Neural cell (in vitro differentiated cells): Measurements from ENCODE around the gene NGFR. TPM values are rescaled to one million over a fixed set of nuclear protein-coding genes. Genes with fewer than 3 reads are reported as not detected.

Experiments used
- H2AFZ ChIP-seq: fragments of 200-600, 300-800 bp; sonication (generic), shearing (Covaris generic); 2 replicates; pipeline ENCODE4 v1.6.0; 2014; ENCODE audit warnings: low read depth, mild to moderate bottlenecking, antibody characterized with exemption, low read length, moderate library complexity
- H3F3A ChIP-seq: fragments of 200-600 bp; shearing (Covaris generic); 2 replicates; pipeline ENCODE4 v1.6.1; 2016; ENCODE audit warnings: mild to moderate bottlenecking, moderate library complexity, mixed read lengths, antibody characterized with exemption, low read length; ENCODE audit not compliant: insufficient read depth, poor library complexity, severe bottlenecking
- H3K27ac ChIP-seq: fragments of 200-600, 300-800 bp; sonication (generic), shearing (Covaris generic); 2 replicates; pipeline ENCODE4 v1.5.1; 2014; ENCODE audit warnings: mild to moderate bottlenecking, low read length, moderate library complexity
- H3K27me3 ChIP-seq: fragments of 300-800, 200-600 bp; sonication (generic), shearing (Covaris generic); 2 replicates; pipeline ENCODE4 v1.6.0; 2014; ENCODE audit warnings: mild to moderate bottlenecking, low read depth, low read length, moderate library complexity; ENCODE audit not compliant: insufficient read depth
- H3K36me3 ChIP-seq: fragments of 300-800, 200-600 bp; sonication (generic), shearing (Covaris generic); 2 replicates; pipeline ENCODE4 v1.5.1; 2014; ENCODE audit warnings: mild to moderate bottlenecking, antibody characterized with exemption, low read length, moderate library complexity; ENCODE audit not compliant: insufficient read depth
- H3K4me2 ChIP-seq: fragments of 300-800, 200-600 bp; sonication (generic), shearing (Covaris generic); 2 replicates; pipeline ENCODE4 v1.6.0; 2014; ENCODE audit warnings: mild to moderate bottlenecking, low read length
- H3K4me3 ChIP-seq: fragments of 300-800, 200-600 bp; sonication (generic), shearing (Covaris generic); 2 replicates; pipeline ENCODE4 v1.5.1; 2014; ENCODE audit warnings: mild to moderate bottlenecking, low read length, moderate library complexity
- H3K79me2 ChIP-seq: fragments of 200-600 bp; shearing (Covaris generic); replicated peaks from 2 replicates; pipeline ENCODE4 v1.6.0; 2014; ENCODE audit warnings: mild to moderate bottlenecking, low read length, moderate library complexity; ENCODE audit not compliant: insufficient read depth
- H3K9ac ChIP-seq: fragments of 300-800, 200-600 bp; sonication (generic), shearing (Covaris generic); 2 replicates; pipeline ENCODE4 v1.6.1; 2016; ENCODE audit warnings: mild to moderate bottlenecking, low read length, mixed read lengths
- H3K9me2 ChIP-seq: fragments of 200-600 bp; shearing (Covaris generic); 2 replicates; pipeline ENCODE4 v1.6.1; 2016; ENCODE audit warnings: mild to moderate bottlenecking, low read length, mixed read lengths; ENCODE audit not compliant: insufficient read depth
- H3K9me3 ChIP-seq: fragments of 200-600, 300-800 bp; sonication (generic), shearing (Covaris generic); 2 replicates; pipeline ENCODE4 v1.6.1; 2016; ENCODE audit warnings: mild to moderate bottlenecking, mixed run types, low read length, moderate library complexity, mixed read lengths
- H4K20me1 ChIP-seq: fragments of 200-600 bp; shearing (Covaris generic); 2 replicates; pipeline ENCODE4 v1.6.1; 2016; ENCODE audit warnings: mild to moderate bottlenecking, mixed run types; ENCODE audit not compliant: insufficient read depth
- CTCF ChIP-seq: fragments of 450-650 bp; IDR thresholded peaks from 2 replicates; pipeline ENCODE4 v1.5.1; 2014; ENCODE audit warnings: antibody characterized with exemption, mild to moderate bottlenecking, moderate library complexity; ENCODE audit not compliant: poor library complexity, severe bottlenecking
- EP300 ChIP-seq: fragments of 450-650 bp; conservative IDR thresholded peaks from 2 replicates; pipeline ENCODE4 v1.6.1; 2014; ENCODE audit warnings: antibody characterized with exemption, mild to moderate bottlenecking, moderate library complexity; ENCODE audit not compliant: poor library complexity, severe bottlenecking
- EZH2 ChIP-seq: fragments of 200-600, 300-800 bp; shearing (Covaris generic), sonication (generic); IDR thresholded peaks from 2 replicates; pipeline ENCODE4 v1.6.1; 2014; ENCODE audit warnings: antibody characterized with exemption, low read length, borderline replicate concordance, mild to moderate bottlenecking; ENCODE audit not compliant: insufficient read depth, poor library complexity, severe bottlenecking
- MXI1 ChIP-seq: fragments of 450-650 bp; conservative IDR thresholded peaks from 2 replicates; pipeline ENCODE4 v1.6.1; 2014; ENCODE audit warnings: antibody characterized with exemption, mild to moderate bottlenecking; ENCODE audit not compliant: poor library complexity, severe bottlenecking
- POLR2AphosphoS5 ChIP-seq: IDR thresholded peaks from 2 replicates; pipeline ENCODE4 v1.6.1; 2012
- RAD21 ChIP-seq: fragments of 450-650 bp; conservative IDR thresholded peaks from 2 replicates; pipeline ENCODE4 v1.6.1; 2014; ENCODE audit warnings: antibody characterized with exemption, mild to moderate bottlenecking, moderate library complexity
- REST ChIP-seq: IDR thresholded peaks from 2 replicates; pipeline ENCODE4 v1.6.1; 2012; ENCODE audit warnings: borderline replicate concordance
- polyA plus RNA-seq: library from polyadenylated mRNA; depleted of rRNA; stranded (reverse); fragments of >200 nt; gene quantifications from 2 replicates; pipeline ENCODE4 v1.2.3, GENCODE V29; 2014

The NGFR gene
- polyA plus RNA-seq, 1 donor from 2014 or later = 3.6 TPM

- no peak for TF ChIP-seq REST
- no peak for TF ChIP-seq EZH2
- no peak for TF ChIP-seq POLR2AphosphoS5
Observed at GRCh38 chr17:49518346-49519078, 23.4 kb downstream of the NGFR start (continued).

GRCh38 chr17:49519781-49520180 is 24.7 kb downstream of the NGFR start:
- Histone ChIP-seq H2AFZ (no peak overlapping the region), H3K9me2 (no peaks in the 10 kb centered on the region), H3K9ac (no peak overlapping the region), H3K79me2 (no peaks in the 10 kb centered on the region), H3K27ac (no peak overlapping the region), H3K9me3 (no peaks in the 10 kb centered on the region), H4K20me1 (no peaks in the 10 kb centered on the region), H3K4me3 (no peak overlapping the region), H3K27me3 (no peaks in the 10 kb centered on the region), H3K36me3 (no peaks in the 10 kb centered on the region), H3F3A (no peaks in the 10 kb centered on the region), H3K4me2 (no peak overlapping the region)
- TF ChIP-seq CTCF (no peak), REST (no peak), EP300 (no peak), EZH2 (no peak), RAD21 (no peak), MXI1 (no peak)
